CD4-positive, CD25-positive, alpha-beta regulatory T cell (primary cell): Measurements from ENCODE around the gene NAMPT. TPM values are rescaled to one million over a fixed set of nuclear protein-coding genes. Genes with fewer than 3 reads are reported as not detected.

Experiments
- ATAC-seq, 2 donors: fragments of 150-1000 bp; cut with Tn5 transposase; one replicate each; pipeline ENCODE4 v1.10.0; 2021; ENCODE audit warnings: low read depth in 2 of 2, moderate number of reproducible peaks in 2 of 2, moderate library complexity in 1 of 2
- DNase-seq, 3 donors: peaks; one replicate each; pipeline versions ENCODE4 v3.0.0 to v3.0.0-alpha.2; 2012 to 2022; ENCODE audit warnings: mixed read lengths in 1 of 3
- H3K27ac ChIP-seq: one replicate; pipeline ENCODE4 v1.7.0; 2013; ENCODE audit warnings: mild to moderate bottlenecking, low read length; ENCODE audit not compliant: insufficient read depth, poor library complexity, severe bottlenecking
- H3K27me3 ChIP-seq: one replicate; pipeline ENCODE4 v1.7.0; 2013; ENCODE audit warnings: low read length; ENCODE audit not compliant: control insufficient read depth, insufficient read depth
- H3K36me3 ChIP-seq: one replicate; pipeline ENCODE4 v1.7.0; 2013; ENCODE audit warnings: mild to moderate bottlenecking, low read length, moderate library complexity; ENCODE audit not compliant: control insufficient read depth, insufficient read depth
- H3K4me1 ChIP-seq: 2 replicates; pipeline ENCODE4 v1.7.0; 2013; ENCODE audit warnings: mild to moderate bottlenecking, low read length; ENCODE audit not compliant: insufficient read depth, control insufficient read depth, poor library complexity, severe bottlenecking
- H3K4me3 ChIP-seq: one replicate; pipeline ENCODE4 v1.7.0; 2013; ENCODE audit warnings: low read depth, mild to moderate bottlenecking, low read length, moderate library complexity
- H3K9me3 ChIP-seq, 2 experiments: 1 replicate in 1 of 2; 2 replicates in 1 of 2; pipeline ENCODE4 v1.7.0; 2013; ENCODE audit warnings: low read length in 2 of 2, mild to moderate bottlenecking in 1 of 2, moderate library complexity in 1 of 2; ENCODE audit not compliant: control insufficient read depth in 2 of 2
- H3K27ac Mint-ChIP-seq, 3 donors: one replicate each; pipeline ENCODE4 v1.8.0; 2020 to 2022; ENCODE audit warnings: mild to moderate bottlenecking in 3 of 3, mixed read lengths in 3 of 3, moderate library complexity in 2 of 3
- H3K27me3 Mint-ChIP-seq: one replicate; pipeline ENCODE4 v1.8.0; 2022; ENCODE audit warnings: mild to moderate bottlenecking, mixed read lengths
- H3K36me3 Mint-ChIP-seq: one replicate; pipeline ENCODE4 v1.8.0; 2020; ENCODE audit warnings: mixed read lengths
- H3K4me1 Mint-ChIP-seq, 4 donors: one replicate each; pipeline ENCODE4 v1.8.0; 2020 to 2022; ENCODE audit warnings: mixed read lengths in 4 of 4, mild to moderate bottlenecking in 1 of 4
- H3K4me3 Mint-ChIP-seq, 4 donors: one replicate each; pipeline ENCODE4 v1.8.0; 2020 to 2022; ENCODE audit warnings: mild to moderate bottlenecking in 4 of 4, mixed read lengths in 4 of 4, moderate library complexity in 3 of 4
- H3K9me3 Mint-ChIP-seq, 7 donors: one replicate each; pipeline ENCODE4 v1.8.0; 2020 to 2022; ENCODE audit warnings: mixed read lengths in 7 of 7, mild to moderate bottlenecking in 3 of 7, moderate library complexity in 2 of 7
- polyA plus RNA-seq, 4 donors: library from polyadenylated mRNA; unstranded; fragments of 300-500 nt; fragmentation: Illumina TruSeq; gene quantifications; one replicate each; pipeline ENCODE4 v1.2.3, GENCODE V29; 2021
- total RNA-seq: library from RNA; stranded (reverse); gene quantifications from one replicate; pipeline ENCODE4 v1.2.3, GENCODE V29; 2022

The NAMPT gene
- total and polyA plus RNA-seq, 5 donors from 2014 or later = 23.4 to 453 (median 25.8) TPM

DNA sequence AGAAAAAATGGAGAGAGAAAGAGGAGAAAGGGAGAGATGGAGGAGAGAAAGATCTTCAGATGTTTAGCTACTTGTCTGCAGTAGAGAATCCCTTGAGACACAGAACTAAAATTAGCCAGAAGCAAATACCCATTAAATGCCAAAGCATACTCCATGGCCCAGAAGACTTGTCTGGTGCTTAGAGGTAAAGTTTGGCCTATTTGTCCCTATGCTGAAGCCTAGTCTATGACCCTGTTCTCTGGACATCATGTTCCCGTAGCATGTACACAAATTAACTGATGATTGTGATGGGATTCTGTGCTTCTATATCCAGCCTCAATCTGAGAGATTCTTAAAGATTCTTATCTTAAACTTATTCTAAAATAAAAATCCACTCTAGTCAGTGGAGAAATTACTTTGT, 85.8 kb downstream of the NAMPT start:
- Histone ChIP-seq H3K36me3 (no peaks in the 10 kb centered on the region), H3K27ac (no peak overlapping the region), H3K4me3 (no peak overlapping the region), H3K9me3 (no peaks in the 10 kb centered on the region), H3K4me1 (no peaks in the 10 kb centered on the region), H3K27me3 (peaks cover 13% of the 10 kb centered on the region)
- Mint-ChIP-seq H3K4me3 (no peak overlapping the region), H3K27ac (no peak overlapping the region), H3K4me1 (no peaks in the 10 kb centered on the region), H3K9me3 (peaks cover 0 to 2% (median 0%) of the 10 kb centered on the region in 7 donors), H3K27me3 (peaks cover 28% of the 10 kb centered on the region), H3K36me3 (no peaks in the 10 kb centered on the region)
- DNase-seq = no peak
- no peak for ATAC-seq

Other genes starting within 250 kb of the NAMPT start
- 37.8 TPM for gene SYPL1, start 172.7 kb downstream of the NAMPT start, total RNA-seq
- gene SYPL1, start 172.7 kb downstream of the NAMPT start, polyA plus RNA-seq = 10 to 100 TPM; 56.7 to 80.7 (median 69.8) TPM